CD4-positive, CD25-positive, alpha-beta regulatory T cell (primary cell): ENCODE results near the gene C19orf73. TPM values are rescaled to one million over a fixed set of nuclear protein-coding genes. Genes with fewer than 3 reads are reported as not detected.
A peak's percentile ranks its signal among the peaks of the same experiment; 100 is the strongest.
"Not testable (repeated sequence)": the region's sequence is repeated elsewhere in the genome, so short reads cannot be mapped to it uniquely, and the experiment has no call there.

ENCODE experiments used
- ATAC-seq, 2 donors: fragments of 150-1000 bp; cut with Tn5 transposase; one replicate each; pipeline ENCODE4 v1.10.0; 2021; ENCODE audit warnings: low read depth in 2 of 2, moderate number of reproducible peaks in 2 of 2, moderate library complexity in 1 of 2
- DNase-seq, 3 donors: peaks; one replicate each; pipeline versions ENCODE4 v3.0.0 to v3.0.0-alpha.2; 2012 to 2022; ENCODE audit warnings: mixed read lengths in 1 of 3
- H3K27ac ChIP-seq: one replicate; pipeline ENCODE4 v1.7.0; 2013; ENCODE audit warnings: mild to moderate bottlenecking, low read length; ENCODE audit not compliant: insufficient read depth, poor library complexity, severe bottlenecking
- H3K27me3 ChIP-seq: one replicate; pipeline ENCODE4 v1.7.0; 2013; ENCODE audit warnings: low read length; ENCODE audit not compliant: control insufficient read depth, insufficient read depth
- H3K36me3 ChIP-seq: one replicate; pipeline ENCODE4 v1.7.0; 2013; ENCODE audit warnings: mild to moderate bottlenecking, low read length, moderate library complexity; ENCODE audit not compliant: control insufficient read depth, insufficient read depth
- H3K4me1 ChIP-seq: 2 replicates; pipeline ENCODE4 v1.7.0; 2013; ENCODE audit warnings: mild to moderate bottlenecking, low read length; ENCODE audit not compliant: insufficient read depth, control insufficient read depth, poor library complexity, severe bottlenecking
- H3K4me3 ChIP-seq: one replicate; pipeline ENCODE4 v1.7.0; 2013; ENCODE audit warnings: low read depth, mild to moderate bottlenecking, low read length, moderate library complexity
- H3K9me3 ChIP-seq, 2 experiments: 1 replicate in 1 of 2; 2 replicates in 1 of 2; pipeline ENCODE4 v1.7.0; 2013; ENCODE audit warnings: low read length in 2 of 2, mild to moderate bottlenecking in 1 of 2, moderate library complexity in 1 of 2; ENCODE audit not compliant: control insufficient read depth in 2 of 2
- H3K27ac Mint-ChIP-seq, 3 donors: one replicate each; pipeline ENCODE4 v1.8.0; 2020 to 2022; ENCODE audit warnings: mild to moderate bottlenecking in 3 of 3, mixed read lengths in 3 of 3, moderate library complexity in 2 of 3
- H3K27me3 Mint-ChIP-seq: one replicate; pipeline ENCODE4 v1.8.0; 2022; ENCODE audit warnings: mild to moderate bottlenecking, mixed read lengths
- H3K36me3 Mint-ChIP-seq: one replicate; pipeline ENCODE4 v1.8.0; 2020; ENCODE audit warnings: mixed read lengths
- H3K4me1 Mint-ChIP-seq, 4 donors: one replicate each; pipeline ENCODE4 v1.8.0; 2020 to 2022; ENCODE audit warnings: mixed read lengths in 4 of 4, mild to moderate bottlenecking in 1 of 4
- H3K4me3 Mint-ChIP-seq, 4 donors: one replicate each; pipeline ENCODE4 v1.8.0; 2020 to 2022; ENCODE audit warnings: mild to moderate bottlenecking in 4 of 4, mixed read lengths in 4 of 4, moderate library complexity in 3 of 4
- H3K9me3 Mint-ChIP-seq, 7 donors: one replicate each; pipeline ENCODE4 v1.8.0; 2020 to 2022; ENCODE audit warnings: mixed read lengths in 7 of 7, mild to moderate bottlenecking in 3 of 7, moderate library complexity in 2 of 7
- polyA plus RNA-seq, 4 donors: library from polyadenylated mRNA; unstranded; fragments of 300-500 nt; fragmentation: Illumina TruSeq; gene quantifications; one replicate each; pipeline ENCODE4 v1.2.3, GENCODE V29; 2021
- total RNA-seq: library from RNA; stranded (reverse); gene quantifications from one replicate; pipeline ENCODE4 v1.2.3, GENCODE V29; 2022

The C19orf73 gene
- total and polyA plus RNA-seq, 5 donors from 2014 or later = 1.1 to 3.7 (median 1.7) TPM

GRCh38 chr19:49146408-49146770, 27.4 kb upstream of the C19orf73 start:
- H3K36me3 ChIP-seq, ATAC-seq, DNase-seq, H3K4me3 ChIP-seq, H3K36me3 Mint-ChIP-seq, H3K4me3 Mint-ChIP-seq, H3K27ac Mint-ChIP-seq, H3K27ac ChIP-seq, H3K9me3 ChIP-seq, H3K9me3 Mint-ChIP-seq: not testable (repeated sequence)
- H3K4me1 ChIP-seq = peaks cover 43% of the 10 kb centered on the region
- peaks cover 18% of the 10 kb centered on the region for H3K27me3 ChIP-seq
- H3K27me3 Mint-ChIP-seq = peaks cover 72% of the 10 kb centered on the region
- H3K4me1 Mint-ChIP-seq = peaks cover 0 to 46% (median 27%) of the 10 kb centered on the region in 4 donors

GRCh38 chr19:49145573-49146407, 26.8 kb upstream of the C19orf73 start:
- H3K27me3 Mint-ChIP-seq = peaks cover 72% of the 10 kb centered on the region
- ATAC-seq = peak; percentile 45 to 51
- Histone ChIP-seq H3K36me3 (no peaks in the 10 kb centered on the region), H3K4me1 (peaks cover 37% of the 10 kb centered on the region), H3K9me3 (peaks cover 0 to 4% of the 10 kb centered on the region in 2 experiments), H3K27me3 (peaks cover 13% of the 10 kb centered on the region), H3K27ac (no peak overlapping the region), H3K4me3 (no peak overlapping the region)
- H3K4me1 Mint-ChIP-seq = peaks cover 0 to 44% (median 27%) of the 10 kb centered on the region in 4 donors
- DNase-seq = peak; percentile 64 to 72 (median 71)
- peak overlapping the region in 2 of 3 donors; percentile 19 to 84 for H3K27ac Mint-ChIP-seq
- H3K4me3 Mint-ChIP-seq = peak overlapping the region in 1 of 4 donors; percentile 8
- H3K36me3 Mint-ChIP-seq = peaks cover 3% of the 10 kb centered on the region
- no peaks in the 10 kb centered on the region for H3K9me3 Mint-ChIP-seq

- peaks cover 7% of the 10 kb centered on the region for H3K27me3 ChIP-seq
- peak overlapping the region in 2 of 4 donors; percentile 31 to 80 for H3K4me3 Mint-ChIP-seq
- peak; percentile 75 to 77 for ATAC-seq
- peaks cover 3% of the 10 kb centered on the region for H3K36me3 Mint-ChIP-seq
- H3K27ac ChIP-seq = no peak overlapping the region
- peaks cover 47% of the 10 kb centered on the region for H3K27me3 Mint-ChIP-seq
- no peaks in the 10 kb centered on the region for H3K9me3 ChIP-seq
- H3K27ac Mint-ChIP-seq = peak overlapping the region in 1 of 3 donors; percentile 25
- H3K9me3 Mint-ChIP-seq = no peaks in the 10 kb centered on the region
- peak in 1 of 3 donors; percentile 82 for DNase-seq
- peaks cover 16% of the 10 kb centered on the region for H3K4me1 ChIP-seq
- peaks cover 0 to 19% (median 14%) of the 10 kb centered on the region in 4 donors for H3K4me1 Mint-ChIP-seq
- no peaks in the 10 kb centered on the region for H3K36me3 ChIP-seq
- no peak overlapping the region for H3K4me3 ChIP-seq
These were observed 24.0 kb upstream of the C19orf73 start for GRCh38 chr19:49142866-49143335.

- Mint-ChIP-seq H3K4me3 (no peak overlapping the region), H3K27ac (peak overlapping the region in 1 of 3 donors; percentile 92)
These were observed 22.4 kb upstream of the C19orf73 start for GRCh38 chr19:49141352-49141751.

GRCh38 chr19:49140951-49141350, 22.0 kb upstream of the C19orf73 start:
- Mint-ChIP-seq H3K4me1 (peaks cover 0 to 14% (median 14%) of the 10 kb centered on the region in 4 donors), H3K4me3 (no peak overlapping the region), H3K36me3 (peaks cover 3% of the 10 kb centered on the region), H3K27ac (peak overlapping the region in 1 of 3 donors; percentile 92), H3K9me3 (no peaks in the 10 kb centered on the region), H3K27me3 (peaks cover 27% of the 10 kb centered on the region)
- no peak overlapping the region for H3K27ac ChIP-seq
- H3K9me3 ChIP-seq = no peaks in the 10 kb centered on the region
- H3K4me3 ChIP-seq = no peak overlapping the region
- no peaks in the 10 kb centered on the region for H3K36me3 ChIP-seq
- H3K27me3 ChIP-seq = no peaks in the 10 kb centered on the region
- ATAC-seq (no peak), DNase-seq (no peak)
- peaks cover 13% of the 10 kb centered on the region for H3K4me1 ChIP-seq

More at GRCh38 chr19:49141352-49141751, 22.4 kb upstream of the C19orf73 start:
- no peaks in the 10 kb centered on the region for H3K9me3 ChIP-seq
- H3K27me3 ChIP-seq = no peaks in the 10 kb centered on the region
- Mint-ChIP-seq H3K9me3 (no peaks in the 10 kb centered on the region), H3K27me3 (peaks cover 31% of the 10 kb centered on the region), H3K4me1 (peaks cover 0 to 18% (median 14%) of the 10 kb centered on the region in 4 donors), H3K36me3 (peaks cover 3% of the 10 kb centered on the region)
- H3K4me3 ChIP-seq = no peak overlapping the region
- no peaks in the 10 kb centered on the region for H3K36me3 ChIP-seq
- H3K27ac ChIP-seq = no peak overlapping the region
- ATAC-seq (no peak), DNase-seq (no peak)
- peaks cover 16% of the 10 kb centered on the region for H3K4me1 ChIP-seq

GRCh38 chr19:49136771-49137171, 17.8 kb upstream of the C19orf73 start:
- peaks cover 0 to 2% (median 0%) of the 10 kb centered on the region in 7 donors for H3K9me3 Mint-ChIP-seq
- no peak for ATAC-seq
- H3K4me1 Mint-ChIP-seq = peaks cover 0 to 11% (median 1%) of the 10 kb centered on the region in 4 donors
- Histone ChIP-seq H3K36me3 (no peaks in the 10 kb centered on the region), H3K9me3 (no peaks in the 10 kb centered on the region), H3K27ac (no peak overlapping the region), H3K4me3 (no peak overlapping the region), H3K4me1 (peaks cover 11% of the 10 kb centered on the region), H3K27me3 (peaks cover 4% of the 10 kb centered on the region)
- peaks cover 12% of the 10 kb centered on the region for H3K27me3 Mint-ChIP-seq
- no peak overlapping the region for H3K4me3 Mint-ChIP-seq
- no peak for DNase-seq
- H3K36me3 Mint-ChIP-seq = no peaks in the 10 kb centered on the region
- H3K27ac Mint-ChIP-seq = no peak overlapping the region

- Histone ChIP-seq H3K4me3 (no peak overlapping the region), H3K27me3 (peaks cover 4% of the 10 kb centered on the region), H3K36me3 (no peaks in the 10 kb centered on the region), H3K27ac (no peak overlapping the region), H3K9me3 (no peaks in the 10 kb centered on the region), H3K4me1 (peaks cover 11% of the 10 kb centered on the region)
- no peaks in the 10 kb centered on the region for H3K36me3 Mint-ChIP-seq
- no peak for ATAC-seq
- DNase-seq = no peak
- no peak overlapping the region for H3K27ac Mint-ChIP-seq
- peaks cover 11% of the 10 kb centered on the region for H3K27me3 Mint-ChIP-seq
- H3K4me3 Mint-ChIP-seq = peak overlapping the region in 1 of 4 donors; percentile 7
- H3K9me3 Mint-ChIP-seq = peaks cover 0 to 2% (median 0%) of the 10 kb centered on the region in 7 donors
- H3K4me1 Mint-ChIP-seq = peaks cover 0 to 8% (median 0%) of the 10 kb centered on the region in 4 donors
These were observed 16.7 kb upstream of the C19orf73 start for GRCh38 chr19:49135686-49136085.
